Right lobe of liver (tissue), 4 donors: ENCODE results near the gene NAA30.

ENCODE experiments used
- CTCF ChIP-seq, 4 donors: fragments of 200-600 bp in 3 of 4; fragments of 450-650 bp in 1 of 4; IDR thresholded peaks; one replicate each; pipeline versions ENCODE4 v1.5.1 to v1.8.0; 2016 to 2022; ENCODE audit warnings: antibody characterized with exemption in 4 of 4, mild to moderate bottlenecking in 2 of 4
- POLR2A ChIP-seq: fragments of 450-650 bp; IDR thresholded peaks from one replicate; pipeline ENCODE4 v1.6.1; 2017; ENCODE audit warnings: antibody characterized with exemption, mild to moderate bottlenecking
- donor health status: DM: no; HTN: no; CAD: no.
- donor health status: DM: no; HTN: no; CAD: no.
- donor health status: DM: no; HTN: yes; CAD: no.

GRCh38 chr14:57364659-57365450 lies 25.5 kb upstream of the NAA30 start:
- no peak for TF ChIP-seq CTCF (IDR thresholded peaks at IDR 0.05)
- no peak for TF ChIP-seq POLR2A
